Esophagus squamous epithelium (tissue), 4 donors: ENCODE results near the gene TIMP2.

Experiments
- CTCF ChIP-seq, 6 experiments: fragments of 450-650 bp in 4 of 6; fragments of 200-600 bp in 2 of 6; sonication (generic) in 2 of 6; IDR thresholded peaks; one replicate each; pipeline ENCODE4 v1.5.1; 2016 to 2019; ENCODE audit warnings: antibody characterized with exemption in 6 of 6, mild to moderate bottlenecking in 4 of 6, moderate library complexity in 4 of 6
- POLR2A ChIP-seq, 4 donors: fragments of 450-650 bp; IDR thresholded peaks; one replicate each; pipeline ENCODE4 v1.6.1; 2017; ENCODE audit warnings: antibody characterized with exemption in 4 of 4, mild to moderate bottlenecking in 4 of 4, moderate library complexity in 3 of 4

DNA sequence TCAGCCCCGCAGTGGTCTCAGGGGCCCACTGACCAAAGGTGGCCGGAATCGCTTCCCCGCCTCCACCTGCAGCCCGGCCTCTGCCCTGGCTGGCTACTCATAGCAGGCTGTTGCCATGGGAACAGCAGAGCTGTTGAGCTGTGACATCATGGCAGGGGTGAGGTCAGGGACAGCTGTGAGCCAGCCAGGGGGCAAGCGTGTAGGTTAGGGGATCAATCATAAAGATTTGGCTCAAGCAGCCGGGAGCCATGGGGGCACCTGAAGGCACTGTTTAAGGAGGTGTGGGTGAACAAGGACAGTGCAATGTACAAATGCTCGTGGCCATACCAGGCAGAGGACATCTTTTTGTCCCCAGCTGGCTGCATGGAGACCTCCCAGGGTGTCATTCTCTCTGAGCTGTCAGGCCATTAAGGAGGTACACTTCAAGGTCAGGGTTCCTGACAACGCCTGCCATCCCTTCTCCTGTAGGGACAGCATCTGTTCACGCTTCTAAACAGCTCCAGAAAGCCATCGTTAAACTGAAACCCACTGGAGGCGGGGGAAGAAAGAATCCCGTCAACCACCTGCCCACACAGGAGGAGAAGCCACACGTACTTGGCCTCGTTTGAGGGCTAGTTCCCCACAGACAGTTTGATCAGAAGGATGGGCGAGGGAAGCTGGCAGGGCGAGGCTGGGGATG, 21.9 kb downstream of the TIMP2 start, which contains the start of gene CEP295NL:
- TF ChIP-seq CTCF (IDR thresholded peaks at IDR 0.05) (no peak), POLR2A (IDR thresholded peaks at IDR 0.05) (no peak)
